Putamen (tissue), 1 donor: ENCODE results near the gene REPS1.

ENCODE experiments used
- DNase-seq: peaks from one replicate; pipeline ENCODE4 v3.0.0-alpha.2; 2016; ENCODE audit warnings: low spot score

REPS1 gene

GRCh38 chr6:138923561-138923960, 64.5 kb downstream of the REPS1 start:
- DNase-seq: no peak

DNA sequence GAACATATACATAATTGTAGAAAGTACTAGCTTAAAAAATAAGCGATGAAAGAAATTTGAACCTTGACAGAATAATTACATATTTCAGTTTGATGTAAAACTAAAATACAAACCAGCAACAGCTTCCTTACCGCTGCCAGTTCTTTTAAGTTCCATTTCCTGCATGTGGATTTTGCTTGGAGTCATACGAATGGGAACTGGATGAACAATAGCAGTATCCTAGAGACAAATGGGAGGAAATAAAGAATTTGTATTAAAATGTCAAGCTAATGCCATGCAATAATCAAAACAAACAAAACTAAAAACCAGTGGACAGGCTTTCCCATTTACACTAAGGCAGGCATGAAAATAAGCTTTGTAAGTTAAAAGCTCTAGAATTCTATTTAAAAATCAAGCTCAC, 67.1 kb downstream of the REPS1 start:
- no peak for DNase-seq

DNA sequence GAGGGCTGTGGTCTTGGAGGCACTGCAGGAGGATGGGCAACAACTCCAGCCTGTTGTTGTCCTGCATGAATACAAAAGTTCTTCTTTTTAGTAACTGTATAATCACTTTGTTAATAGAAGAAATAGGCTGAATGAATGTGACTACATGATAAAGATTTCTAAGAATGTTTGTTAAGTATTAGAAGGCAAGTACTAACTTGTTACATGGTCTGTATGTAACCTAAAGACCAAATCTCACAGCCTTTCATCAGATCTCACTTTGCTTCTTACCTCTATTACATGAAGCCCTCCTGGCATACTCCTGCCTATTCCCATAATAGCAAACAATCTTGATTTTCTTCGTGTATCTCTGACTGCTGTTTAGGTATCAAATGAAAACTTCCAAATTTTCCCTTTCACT, 73.4 kb downstream of the REPS1 start:
- DNase-seq: no peak

DNA sequence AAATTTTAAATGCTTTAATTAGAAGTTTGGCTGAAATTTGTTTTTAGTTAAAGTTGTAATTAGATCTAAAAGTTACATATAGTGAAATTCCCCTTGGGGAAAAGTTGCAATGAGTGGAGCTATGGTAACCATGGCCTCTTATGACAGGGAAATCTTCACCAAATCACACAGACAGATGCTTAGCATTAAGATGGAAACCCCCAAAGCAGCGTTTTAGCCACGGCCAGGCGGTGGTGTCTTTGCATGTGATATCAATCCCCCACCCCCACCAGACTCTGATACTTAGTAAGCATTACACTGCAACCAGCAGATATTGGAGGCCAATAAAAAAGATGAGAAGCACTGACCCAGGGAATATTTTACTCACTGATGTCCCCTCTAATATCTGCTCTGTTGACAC, 75.7 kb downstream of the REPS1 start:
- DNase-seq: no peak

DNA sequence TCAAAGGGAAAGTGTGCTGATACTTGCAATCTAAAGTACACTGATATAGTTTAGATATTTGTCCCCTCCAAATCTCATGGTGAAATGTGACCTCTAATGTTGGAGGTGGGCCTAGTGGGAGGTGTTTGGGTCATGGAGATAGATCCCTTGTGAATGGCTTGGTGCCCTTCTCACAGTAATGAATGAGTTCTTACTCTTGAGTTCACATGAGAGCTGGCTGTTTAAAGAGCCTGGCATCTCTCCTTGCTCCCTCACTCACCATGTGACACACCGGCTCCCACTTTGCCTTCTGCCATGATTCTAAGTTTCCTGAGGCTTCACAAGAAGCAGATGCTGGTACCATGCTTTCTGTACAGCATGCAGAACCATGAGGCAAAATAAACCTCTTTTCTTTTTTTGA, 78.1 kb downstream of the REPS1 start:
- DNase-seq: no peak

DNA sequence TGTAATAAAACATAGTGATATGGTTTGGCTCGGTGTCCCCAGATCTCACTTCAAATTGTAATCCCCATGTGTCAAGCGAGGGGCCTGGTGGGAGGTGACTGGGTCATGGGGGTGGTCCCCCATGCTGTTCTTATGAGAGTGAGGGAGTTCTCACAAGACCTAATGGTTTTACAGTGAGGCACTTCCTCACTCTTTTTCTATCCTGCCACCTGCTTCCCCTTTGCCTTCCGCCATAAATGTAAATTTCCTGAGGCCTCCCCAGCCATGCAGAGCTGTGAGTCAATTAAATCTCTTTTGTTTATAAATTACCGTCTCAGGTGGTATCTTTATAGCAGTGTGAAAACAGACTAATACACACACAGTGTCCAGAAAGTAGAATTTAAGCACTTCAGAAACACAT, 78.5 kb downstream of the REPS1 start:
- no peak for DNase-seq

DNA sequence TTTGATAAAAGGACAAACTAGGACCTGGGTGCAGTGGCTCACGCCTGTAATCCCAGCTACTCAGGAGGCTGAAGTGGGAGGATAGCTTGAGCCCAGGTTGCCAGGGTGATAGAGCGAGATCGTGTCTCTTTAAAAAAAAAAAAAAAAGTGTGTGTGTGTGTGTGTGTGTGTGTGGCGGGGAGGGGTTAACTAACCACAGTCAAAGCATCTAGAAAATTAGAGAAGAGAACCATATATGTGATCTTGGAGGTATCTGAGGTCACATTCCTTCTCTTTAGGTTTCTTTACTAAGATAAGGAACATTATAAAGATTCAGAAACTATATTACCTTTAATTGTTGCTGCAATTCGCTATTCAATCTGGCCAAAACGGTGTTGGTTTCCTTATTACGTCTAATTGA, 80.9 kb downstream of the REPS1 start:
- no peak for DNase-seq

DNA sequence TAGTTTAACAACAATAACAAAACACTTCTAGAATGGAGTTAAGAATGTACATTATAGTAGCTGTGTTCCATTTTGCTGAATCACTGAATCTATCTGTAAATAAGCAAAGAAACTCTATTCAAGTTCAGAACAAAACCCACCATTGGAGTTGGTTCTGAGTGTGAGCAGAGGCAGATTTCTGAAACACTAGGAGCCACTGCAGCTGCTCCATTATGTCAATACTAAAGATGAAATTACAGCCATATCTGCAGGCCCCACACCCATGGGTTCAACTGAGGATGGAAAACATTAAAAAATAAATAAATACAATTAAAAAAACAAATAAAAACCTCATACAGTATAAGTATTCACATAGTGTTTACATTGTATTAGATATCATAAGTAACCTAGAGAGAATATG, 91.0 kb downstream of the REPS1 start:
- no peak for DNase-seq

DNA sequence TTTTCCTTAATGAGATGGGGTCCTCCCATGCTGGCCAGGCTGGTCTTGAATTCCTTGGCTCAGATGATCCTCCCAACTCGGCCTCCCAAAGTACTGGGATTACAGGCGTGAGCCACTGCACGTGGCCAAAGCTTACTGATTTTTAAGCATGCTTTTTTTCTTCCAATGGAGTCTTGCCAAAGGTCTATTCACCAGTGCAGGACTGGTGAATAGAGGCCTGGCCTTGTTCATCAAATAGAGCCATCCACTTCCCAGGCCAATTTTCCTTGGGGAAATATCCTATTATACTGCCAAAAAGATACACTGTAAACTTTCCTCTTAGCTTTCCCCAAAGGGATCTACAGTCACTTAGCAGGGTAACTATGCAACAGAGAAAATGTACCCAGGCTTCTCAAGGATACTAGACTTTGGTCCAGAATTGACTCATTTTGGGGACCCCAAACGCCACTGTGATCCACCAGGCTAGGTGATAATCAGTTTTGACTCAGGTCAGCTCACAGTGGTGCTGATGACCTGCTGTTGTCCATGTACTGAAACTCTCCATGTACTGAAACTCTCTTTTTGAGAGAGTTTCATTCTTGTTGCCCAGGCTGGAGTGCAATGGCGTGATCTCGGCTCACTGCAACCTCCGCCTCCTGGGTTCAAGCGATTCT, 91.8 kb downstream of the REPS1 start:
- DNase-seq: no peak

DNA sequence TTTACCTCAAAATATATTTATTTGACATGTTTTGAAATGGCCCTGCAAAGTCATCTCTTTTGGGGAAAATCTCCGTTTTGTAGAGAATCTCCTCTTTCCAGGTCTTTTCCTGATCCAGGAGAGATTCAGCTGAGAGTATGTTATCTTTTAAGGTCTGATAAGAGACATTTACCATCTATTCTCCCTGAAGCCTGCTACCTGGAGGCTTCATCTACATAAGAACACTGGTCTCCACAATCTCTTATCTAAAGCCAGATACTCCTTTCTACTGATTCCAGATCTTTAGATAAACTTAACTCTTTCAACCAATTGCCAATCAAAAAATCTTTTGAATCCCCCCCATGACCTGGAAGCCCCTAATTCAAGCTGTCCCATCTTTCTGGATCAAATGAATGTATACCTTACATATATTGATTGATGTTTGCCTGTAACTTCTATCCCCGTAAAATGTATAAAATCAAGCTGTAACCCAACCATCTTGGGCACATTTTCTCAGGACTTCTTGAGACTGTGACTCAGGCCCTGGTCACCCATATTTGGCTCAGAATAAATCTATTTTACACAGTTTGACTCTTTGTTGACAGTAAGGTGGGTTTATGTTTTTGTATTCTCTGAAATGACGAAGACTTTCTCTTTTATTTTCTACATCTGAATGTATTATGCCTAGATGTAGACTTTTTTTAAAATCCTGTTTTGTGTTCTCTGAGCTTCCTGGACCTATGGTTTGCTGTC, 96.6 kb downstream of the REPS1 start:
- DNase-seq: no peak

- no peak for DNase-seq
Measured at GRCh38 chr6:138885156-138885819, 102.8 kb downstream of the REPS1 start.

GRCh38 chr6:138882369-138883017, 105.6 kb downstream of the REPS1 start:
- DNase-seq: no peak

GRCh38 chr6:138873191-138873590, 114.9 kb downstream of the REPS1 start:
- no peak for DNase-seq

GRCh38 chr6:138869398-138869797, 118.7 kb downstream of the REPS1 start:
- no peak for DNase-seq

DNA sequence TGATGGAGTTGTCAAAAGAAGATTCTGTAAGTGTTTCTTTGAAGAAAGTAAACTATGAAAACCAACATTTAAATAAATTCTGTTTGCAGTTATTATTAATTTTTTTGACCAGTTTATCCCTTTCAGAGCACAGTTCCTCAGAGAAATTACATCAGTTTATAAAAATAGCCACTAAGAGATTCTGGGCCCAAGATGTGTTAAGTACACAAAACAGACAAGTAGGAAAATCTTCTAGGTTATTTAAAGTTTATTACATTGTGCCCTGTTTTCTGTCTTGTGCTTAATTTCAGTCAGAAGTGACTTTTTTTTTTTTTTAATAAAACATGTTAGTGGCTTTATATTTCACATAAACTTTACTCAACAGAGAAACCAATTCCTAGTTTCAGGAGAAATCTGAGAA, 119.9 kb downstream of the REPS1 start:
- DNase-seq: no peak

- DNase-seq: no peak
Measured at GRCh38 chr6:138865480-138866109, 122.5 kb downstream of the REPS1 start.

- no peak for DNase-seq
Measured at GRCh38 chr6:138864343-138864890, 123.6 kb downstream of the REPS1 start.

DNA sequence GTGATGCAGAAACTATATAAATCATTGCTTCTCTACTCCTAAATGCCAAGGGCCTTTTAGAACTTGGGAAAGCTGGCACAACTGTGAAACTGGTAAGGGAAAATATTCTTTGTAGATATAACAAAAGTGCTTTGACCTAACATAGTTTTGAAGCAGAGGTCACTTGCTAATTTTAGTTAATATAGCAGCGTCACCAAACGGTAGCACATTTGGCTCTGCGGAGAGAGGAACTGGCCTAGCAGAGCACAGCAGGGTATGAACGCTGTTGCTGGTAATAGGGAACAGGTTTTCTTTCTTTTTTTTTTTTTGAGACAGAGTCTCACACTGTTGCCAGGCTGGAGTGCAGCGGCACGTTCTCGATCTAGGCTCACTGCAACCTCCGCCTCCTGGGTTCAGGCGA, 124.7 kb downstream of the REPS1 start:
- no peak for DNase-seq

GRCh38 chr6:138862456-138862855, 125.6 kb downstream of the REPS1 start:
- DNase-seq: no peak

- no peak for DNase-seq
Measured at GRCh38 chr6:138857775-138858174, 130.3 kb downstream of the REPS1 start.

DNA sequence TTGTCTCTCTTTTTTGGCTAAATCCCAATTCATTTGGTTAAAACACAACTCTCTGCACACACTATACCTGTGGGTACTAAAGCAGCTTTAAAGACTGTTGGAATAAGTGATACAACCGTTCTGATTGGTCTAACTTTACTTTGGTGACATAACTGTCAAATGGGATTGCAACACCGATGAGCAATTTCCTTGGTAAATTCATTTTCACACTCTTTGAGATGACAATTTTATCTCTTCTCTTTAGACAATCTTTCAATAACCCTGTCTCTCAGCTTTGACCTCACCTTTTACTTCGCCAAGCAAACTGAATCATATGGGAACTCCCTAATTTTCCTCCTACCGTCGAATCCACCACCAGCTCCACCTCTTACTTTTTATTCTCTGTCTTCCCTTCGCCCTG, 131.4 kb downstream of the REPS1 start:
- DNase-seq: no peak
